PC-3 (cell line): ENCODE data around the gene MASP2.

Experiments
- EZH2 ChIP-seq: fragments of 300-600 bp; sonication (generic); IDR thresholded peaks from one replicate; pipeline ENCODE4 v1.6.1; 2017; ENCODE audit warnings: antibody characterized with exemption, mild to moderate bottlenecking, low read length; ENCODE audit not compliant: unreplicated experiment
- EZH2phosphoT487 ChIP-seq: fragments of 300-600 bp; sonication (generic); IDR thresholded peaks from 2 replicates; pipeline ENCODE4 v1.6.1; 2018; ENCODE audit warnings: mild to moderate bottlenecking, antibody characterized with exemption, low read length, borderline replicate concordance
- TF ChIP-seq, protein P1 (sequence below): fragments of 300-600 bp; sonication (generic); conservative IDR thresholded peaks from 2 replicates; pipeline ENCODE4 v1.5.1; 2017; ENCODE audit warnings: antibody characterized with exemption, low read depth, mild to moderate bottlenecking, low read length

GRCh38 chr1:11052839-11053757 lies 6.1 kb upstream of the MASP2 start:
- TF ChIP-seq EZH2 (no peak), EZH2phosphoT487 (no peak)
- TF ChIP-seq, protein P1, sequence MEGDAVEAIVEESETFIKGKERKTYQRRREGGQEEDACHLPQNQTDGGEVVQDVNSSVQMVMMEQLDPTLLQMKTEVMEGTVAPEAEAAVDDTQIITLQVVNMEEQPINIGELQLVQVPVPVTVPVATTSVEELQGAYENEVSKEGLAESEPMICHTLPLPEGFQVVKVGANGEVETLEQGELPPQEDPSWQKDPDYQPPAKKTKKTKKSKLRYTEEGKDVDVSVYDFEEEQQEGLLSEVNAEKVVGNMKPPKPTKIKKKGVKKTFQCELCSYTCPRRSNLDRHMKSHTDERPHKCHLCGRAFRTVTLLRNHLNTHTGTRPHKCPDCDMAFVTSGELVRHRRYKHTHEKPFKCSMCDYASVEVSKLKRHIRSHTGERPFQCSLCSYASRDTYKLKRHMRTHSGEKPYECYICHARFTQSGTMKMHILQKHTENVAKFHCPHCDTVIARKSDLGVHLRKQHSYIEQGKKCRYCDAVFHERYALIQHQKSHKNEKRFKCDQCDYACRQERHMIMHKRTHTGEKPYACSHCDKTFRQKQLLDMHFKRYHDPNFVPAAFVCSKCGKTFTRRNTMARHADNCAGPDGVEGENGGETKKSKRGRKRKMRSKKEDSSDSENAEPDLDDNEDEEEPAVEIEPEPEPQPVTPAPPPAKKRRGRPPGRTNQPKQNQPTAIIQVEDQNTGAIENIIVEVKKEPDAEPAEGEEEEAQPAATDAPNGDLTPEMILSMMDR, result no peak
